Panc1 (cell line): ENCODE results near the gene TBC1D10A.

Experiments
- POLR2AphosphoS5 ChIP-seq: IDR thresholded peaks from 2 replicates; pipeline ENCODE4 v1.6.1; 2012; ENCODE audit warnings: mild to moderate bottlenecking, low read depth, low read length, moderate library complexity
- SIN3A ChIP-seq: IDR thresholded peaks from 2 replicates; pipeline ENCODE4 v1.6.1; 2012; ENCODE audit warnings: low read depth, mild to moderate bottlenecking, low read length, moderate library complexity, borderline replicate concordance; ENCODE audit not compliant: insufficient read depth
- TF ChIP-seq, protein P1 (sequence below): fragments of 450-650 bp; IDR thresholded peaks from 2 replicates; pipeline ENCODE4 v1.5.1; 2017; ENCODE audit warnings: mild to moderate bottlenecking

DNA sequence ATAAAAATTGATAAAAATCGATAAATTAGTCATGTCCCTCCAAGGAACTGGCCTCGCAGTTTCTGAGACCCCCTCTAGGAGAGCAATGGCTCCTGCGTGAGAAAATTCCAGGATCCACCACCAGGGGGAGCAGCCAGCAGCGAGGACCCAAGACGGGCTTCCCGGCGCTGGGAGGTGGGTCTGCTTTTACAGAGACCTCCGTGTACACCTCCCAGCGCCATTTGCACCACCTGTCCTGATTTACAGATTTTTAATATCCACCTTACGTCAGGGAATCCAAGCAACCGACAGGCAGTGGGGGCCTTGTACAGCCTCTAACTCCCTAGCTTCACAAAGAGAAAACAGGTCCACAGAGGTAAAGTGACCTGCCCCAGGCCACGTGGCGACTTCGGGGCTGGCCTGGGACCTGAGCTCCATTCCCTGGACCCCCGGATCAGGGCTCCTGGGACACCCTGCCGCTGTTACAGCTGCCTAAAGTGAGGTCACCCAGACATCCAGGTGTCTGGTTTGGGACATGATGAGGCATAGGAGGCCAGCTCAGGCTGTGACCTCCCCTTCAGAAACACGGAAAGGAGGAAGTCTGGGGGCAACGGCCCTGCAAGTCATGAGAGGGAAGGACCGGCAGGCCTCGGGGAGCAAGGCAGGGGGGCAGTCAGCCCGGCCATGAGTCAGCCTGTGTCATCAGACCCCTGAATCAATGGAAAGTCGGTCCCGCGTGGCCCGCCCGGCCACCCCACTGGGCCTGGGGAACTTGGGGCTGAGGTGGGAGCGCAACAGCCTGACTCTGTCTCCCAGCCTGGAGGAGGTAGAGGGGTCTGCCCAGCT is 63.6 kb downstream of the TBC1D10A start:
- TF ChIP-seq, protein P1, sequence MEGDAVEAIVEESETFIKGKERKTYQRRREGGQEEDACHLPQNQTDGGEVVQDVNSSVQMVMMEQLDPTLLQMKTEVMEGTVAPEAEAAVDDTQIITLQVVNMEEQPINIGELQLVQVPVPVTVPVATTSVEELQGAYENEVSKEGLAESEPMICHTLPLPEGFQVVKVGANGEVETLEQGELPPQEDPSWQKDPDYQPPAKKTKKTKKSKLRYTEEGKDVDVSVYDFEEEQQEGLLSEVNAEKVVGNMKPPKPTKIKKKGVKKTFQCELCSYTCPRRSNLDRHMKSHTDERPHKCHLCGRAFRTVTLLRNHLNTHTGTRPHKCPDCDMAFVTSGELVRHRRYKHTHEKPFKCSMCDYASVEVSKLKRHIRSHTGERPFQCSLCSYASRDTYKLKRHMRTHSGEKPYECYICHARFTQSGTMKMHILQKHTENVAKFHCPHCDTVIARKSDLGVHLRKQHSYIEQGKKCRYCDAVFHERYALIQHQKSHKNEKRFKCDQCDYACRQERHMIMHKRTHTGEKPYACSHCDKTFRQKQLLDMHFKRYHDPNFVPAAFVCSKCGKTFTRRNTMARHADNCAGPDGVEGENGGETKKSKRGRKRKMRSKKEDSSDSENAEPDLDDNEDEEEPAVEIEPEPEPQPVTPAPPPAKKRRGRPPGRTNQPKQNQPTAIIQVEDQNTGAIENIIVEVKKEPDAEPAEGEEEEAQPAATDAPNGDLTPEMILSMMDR: peak; percentile 96
- TF ChIP-seq POLR2AphosphoS5 (no peak), SIN3A (no peak)
